K562 (cell line): ENCODE measurements around the gene ABCF3. TPM values are rescaled to one million over a fixed set of nuclear protein-coding genes. Genes with fewer than 3 reads are reported as not detected.

ENCODE experiments used
- AFF1 ChIP-seq, 2 experiments: fragments of 450-650 bp; IDR thresholded peaks; 2 replicates each; pipeline ENCODE4 v1.6.1; 2018; ENCODE audit warnings: mild to moderate bottlenecking in 2 of 2, low read depth in 1 of 2; ENCODE audit not compliant: partially characterized antibody in 2 of 2
- AFF4 ChIP-seq: sonication (generic); formaldehyde crosslinking; IDR thresholded peaks from 2 replicates; pipeline ENCODE4 v1.8.0; 2023; ENCODE audit warnings: mild to moderate bottlenecking, missing genetic modification reagents
- CBFA2T2 ChIP-seq: fragments of 450-650 bp; conservative IDR thresholded peaks from 2 replicates; pipeline ENCODE4 v1.6.1; 2017; ENCODE audit warnings: mild to moderate bottlenecking
- CXXC5 ChIP-seq: fragments of 250-450 bp; sonication (Bioruptor Pico); IDR thresholded peaks from 2 replicates; pipeline ENCODE4 v1.8.0; 2022; ENCODE audit warnings: inconsistent platforms, mild to moderate bottlenecking, moderate library complexity
- ETV5 ChIP-seq: sonication (generic); formaldehyde crosslinking; IDR thresholded peaks from 2 replicates; pipeline ENCODE4 v1.4.0; 2020; ENCODE audit warnings: low read depth, mild to moderate bottlenecking, missing genetic modification reagents
- NR0B1 ChIP-seq: fragments of 450-650 bp; IDR thresholded peaks from one replicate; pipeline ENCODE4 v1.6.1; 2018; ENCODE audit warnings: mild to moderate bottlenecking, moderate library complexity; ENCODE audit not compliant: partially characterized antibody
- TARDBP ChIP-seq: fragments of 450-650 bp; IDR thresholded peaks from 2 replicates; pipeline ENCODE4 v1.6.1; 2016
- ZNF507 ChIP-seq: conservative IDR thresholded peaks from 2 replicates; pipeline ENCODE4 v1.6.1; 2017; ENCODE audit warnings: missing genetic modification characterization, missing compliant biosample characterization
- ZZZ3 ChIP-seq: fragments of 450-650 bp; IDR thresholded peaks from 2 replicates; pipeline ENCODE4 v1.6.1; 2016; ENCODE audit warnings: antibody characterized with exemption, mild to moderate bottlenecking, moderate library complexity
- polyA plus RNA-seq, 8 experiments: library from polyadenylated mRNA; depleted of rRNA in 4 of 8; stranded (reverse) in 5 of 8; unstranded in 3 of 8; fragments of >200 nt; fragmentation: Nextera tagmentation in 2 of 8; fragmentation: Illumina TruSeq in 1 of 8; extraction: Ambion mirVana in 2 of 8; extraction: Trizol in 1 of 8; gene quantifications; 2 replicates each; pipeline versions ENCODE4 v1.2.1 to v1.2.3, GENCODE V29; 2011 to 2014; ENCODE audit warnings: inconsistent platforms in 1 of 8, missing spikeins in 1 of 8
- total RNA-seq, 7 experiments: library from RNA; depleted of rRNA in 6 of 7; stranded (reverse); fragments of >200 nt in 6 of 7; fragmentation: Illumina TruSeq in 2 of 7; extraction: Trizol in 2 of 7; gene quantifications; 2 replicates each; pipeline versions ENCODE4 v1.2.1 to v1.2.3, GENCODE V29; 2011 to 2021; ENCODE audit warnings: low replicate concordance in 1 of 7

ABCF3 gene
- total and polyA plus RNA-seq, 9 of the 15 experiments (the other 6 are each of a cell fraction or from before 2014, with no cell fraction given), result 6.7 to 77.9 (median 45.1) TPM

GRCh38 chr3:184142199-184142598, 43.8 kb upstream of the ABCF3 start (continued):
- TF ChIP-seq AFF4 (no peak), ZZZ3 (no peak), TARDBP (no peak), NR0B1 (no peak), AFF1 (IDR thresholded peaks at IDR 0.05; ENCODE audit: low read depth in 1 of 2, partially characterized antibody in 2 of 2) (no peak), ETV5 (CRISPR knock-in tag) (no peak), CXXC5 (CRISPR knock-in tag) (no peak), CBFA2T2 (no peak), ZNF507 (tag) (no peak)
- TF ChIP-seq, all 486 proteins: peak for 0
